Mesenchymal stem cell (in vitro differentiated cells and primary cell): ENCODE results near the gene MBOAT7.
A peak's percentile ranks its signal among the peaks of the same experiment; 100 is the strongest.

ENCODE experiments used
- DNase-seq: peaks from one replicate; pipeline ENCODE4 v3.0.0-alpha.2; 2013
- H2AFZ ChIP-seq: one replicate; pipeline ENCODE4 v1.6.1; 2013; ENCODE audit warnings: low read depth, mild to moderate bottlenecking, control low read depth, inconsistent platforms, low read length, moderate library complexity
- H2AK5ac ChIP-seq: 2 replicates; pipeline ENCODE4 v1.6.1; 2013; ENCODE audit warnings: low read length, moderate library complexity, mild to moderate bottlenecking, inconsistent platforms; ENCODE audit not compliant: severe bottlenecking
- H2BK120ac ChIP-seq: one replicate; pipeline ENCODE4 v1.6.1; 2013; ENCODE audit warnings: low read depth, mild to moderate bottlenecking, inconsistent platforms, low read length, moderate library complexity
- H2BK12ac ChIP-seq, 2 experiments: one replicate each; pipeline ENCODE4 v1.6.1; 2013; ENCODE audit warnings: inconsistent platforms in 2 of 2, low read length in 2 of 2, mild to moderate bottlenecking in 2 of 2, moderate library complexity in 2 of 2, control low read depth in 1 of 2
- H2BK15ac ChIP-seq: one replicate; pipeline ENCODE4 v1.6.1; 2013; ENCODE audit warnings: mild to moderate bottlenecking, low read depth, inconsistent platforms; ENCODE audit not compliant: poor library complexity, severe bottlenecking
- H2BK5ac ChIP-seq: 2 replicates; pipeline ENCODE4 v1.6.1; 2013; ENCODE audit warnings: low read depth, mild to moderate bottlenecking, low read length, control low read depth, inconsistent platforms; ENCODE audit not compliant: poor library complexity, severe bottlenecking
- H3K14ac ChIP-seq, 2 experiments: one replicate each; pipeline ENCODE4 v1.6.1; 2013; ENCODE audit warnings: inconsistent platforms in 2 of 2, low read length in 2 of 2, control low read depth in 1 of 2, mild to moderate bottlenecking in 1 of 2, moderate library complexity in 1 of 2
- H3K18ac ChIP-seq, 2 experiments: one replicate each; pipeline ENCODE4 v1.6.1; 2013; ENCODE audit warnings: inconsistent platforms in 2 of 2, low read length in 2 of 2, control low read depth in 1 of 2, low read depth in 1 of 2, mild to moderate bottlenecking in 1 of 2
- H3K23ac ChIP-seq, 2 experiments: one replicate each; pipeline ENCODE4 v1.6.1; 2013; ENCODE audit warnings: inconsistent platforms in 2 of 2, low read length in 2 of 2, mild to moderate bottlenecking in 2 of 2, moderate library complexity in 2 of 2, control low read depth in 1 of 2
- H3K27ac ChIP-seq: 2 replicates; pipeline ENCODE4 v1.5.1; 2013; ENCODE audit warnings: mild to moderate bottlenecking, moderate library complexity, low read length, control low read depth, inconsistent platforms; ENCODE audit not compliant: poor library complexity, severe bottlenecking
- H3K27me3 ChIP-seq, 2 experiments: 2 replicates each; pipeline versions ENCODE4 v1.6.1 to v1.7.0; 2013; ENCODE audit warnings: low read length in 2 of 2, mild to moderate bottlenecking in 2 of 2, moderate library complexity in 2 of 2, control low read depth in 1 of 2, inconsistent platforms in 1 of 2; ENCODE audit not compliant: control insufficient read depth in 1 of 2, insufficient read depth in 1 of 2
- H3K36me3 ChIP-seq, 2 experiments: 2 replicates each; pipeline versions ENCODE4 v1.6.1 to v1.7.0; 2013; ENCODE audit warnings: low read length in 2 of 2, control low read depth in 1 of 2, inconsistent platforms in 1 of 2, low read depth in 1 of 2, mild to moderate bottlenecking in 1 of 2; ENCODE audit not compliant: insufficient read depth in 2 of 2, control insufficient read depth in 1 of 2
- H3K4ac ChIP-seq, 2 experiments: one replicate each; pipeline ENCODE4 v1.6.1; 2013; ENCODE audit warnings: inconsistent platforms in 2 of 2, low read length in 2 of 2, mild to moderate bottlenecking in 2 of 2, moderate library complexity in 2 of 2, control low read depth in 1 of 2, low read depth in 1 of 2
- H3K4me1 ChIP-seq: 2 replicates; pipeline ENCODE4 v1.6.1; 2013; ENCODE audit warnings: low read depth, low read length, control low read depth; ENCODE audit not compliant: control insufficient read depth, insufficient read depth
- H3K4me2 ChIP-seq: 2 replicates; pipeline ENCODE4 v1.6.1; 2013; ENCODE audit warnings: low read length, mild to moderate bottlenecking, inconsistent platforms; ENCODE audit not compliant: poor library complexity, severe bottlenecking
- H3K4me3 ChIP-seq, 2 experiments: 2 replicates each; pipeline versions ENCODE4 v1.5.1 to v1.7.0; 2013; ENCODE audit warnings: low read length in 2 of 2, mild to moderate bottlenecking in 2 of 2, control low read depth in 1 of 2, low read depth in 1 of 2; ENCODE audit not compliant: insufficient read depth in 1 of 2
- H3K79me1 ChIP-seq: replicated peaks from 2 replicates; pipeline ENCODE4 v1.6.1; 2013; ENCODE audit warnings: mild to moderate bottlenecking, control low read depth, low read length, inconsistent platforms; ENCODE audit not compliant: poor library complexity, severe bottlenecking
- H3K9ac ChIP-seq: 2 replicates; pipeline ENCODE4 v1.7.0; 2013; ENCODE audit warnings: mild to moderate bottlenecking, low read length, moderate library complexity
- H3K9me3 ChIP-seq: 2 replicates; pipeline ENCODE4 v1.7.0; 2013; ENCODE audit warnings: mild to moderate bottlenecking, low read length; ENCODE audit not compliant: control insufficient read depth
- H4K8ac ChIP-seq: one replicate; pipeline ENCODE4 v1.6.1; 2013; ENCODE audit warnings: inconsistent platforms, mild to moderate bottlenecking, low read length, moderate library complexity
- H4K91ac ChIP-seq: one replicate; pipeline ENCODE4 v1.6.1; 2013; ENCODE audit warnings: mild to moderate bottlenecking, low read length, inconsistent platforms
- WGBS: methylation state at CpG from one replicate; pipeline ENCODE4 v1.1.7; 2013; ENCODE audit warnings: mixed read lengths; 5-methylcytosine and 5-hydroxymethylcytosine counted together

Gene MBOAT7

GRCh38 chr19:54201980-54202379, 12.6 kb upstream of the MBOAT7 start:
- H3K4me3 ChIP-seq = peak overlapping the region in 1 of 2 experiments; percentile 91
- H3K9me3 ChIP-seq = no peaks in the 10 kb centered on the region
- H2BK120ac ChIP-seq = no peak overlapping the region
- 60% methylated on average over 13 of the region's 13 CpGs for WGBS
- H2AK5ac ChIP-seq = no peak overlapping the region
- no peaks in the 10 kb centered on the region for H3K27me3 ChIP-seq
- peak overlapping the region; percentile 97 for H3K9ac ChIP-seq
- no peak overlapping the region for H2AFZ ChIP-seq
- H3K18ac ChIP-seq = no peak overlapping the region
- no peak overlapping the region for H3K23ac ChIP-seq
- peaks cover 5% of the 10 kb centered on the region for H3K79me1 ChIP-seq
- DNase-seq = peak; percentile 31
- no peak overlapping the region for H4K91ac ChIP-seq
- H3K4me1 ChIP-seq = peaks cover 27% of the 10 kb centered on the region
- H2BK15ac ChIP-seq = no peak overlapping the region
- no peak overlapping the region for H3K14ac ChIP-seq
- H3K4me2 ChIP-seq = peak overlapping the region; percentile 67
- peak overlapping the region; percentile 13 for H3K27ac ChIP-seq
- H3K36me3 ChIP-seq = peaks cover 40 to 61% of the 10 kb centered on the region in 2 experiments
- no peak overlapping the region for H2BK12ac ChIP-seq
- H2BK5ac ChIP-seq = no peak overlapping the region
- H4K8ac ChIP-seq = no peak overlapping the region
- H3K4ac ChIP-seq = no peak overlapping the region

DNA sequence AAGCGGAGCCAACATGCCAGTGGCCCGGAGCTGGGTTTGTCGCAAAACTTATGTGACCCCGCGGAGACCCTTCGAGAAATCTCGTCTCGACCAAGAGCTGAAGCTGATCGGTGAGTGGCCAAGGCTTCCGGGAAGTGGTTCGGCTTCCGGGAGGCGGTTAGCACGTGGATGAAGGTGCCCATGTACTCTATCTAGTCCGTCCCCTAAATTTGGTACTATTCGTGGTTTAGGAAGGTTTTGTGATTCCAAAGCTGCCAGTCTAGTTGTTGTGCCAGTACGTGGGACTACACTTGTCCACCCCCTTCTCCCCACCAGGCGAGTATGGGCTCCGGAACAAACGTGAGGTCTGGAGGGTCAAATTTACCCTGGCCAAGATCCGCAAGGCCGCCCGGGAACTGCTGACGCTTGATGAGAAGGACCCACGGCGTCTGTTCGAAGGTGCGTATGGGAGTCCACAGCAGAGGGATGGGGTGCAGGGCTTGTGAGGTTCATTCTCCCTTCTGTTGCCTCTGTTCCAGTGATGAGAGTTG, 11.9 kb upstream of the MBOAT7 start:
- peak overlapping the region; percentile 97 for H3K9ac ChIP-seq
- H3K18ac ChIP-seq = peak overlapping the region; percentile 9 to 48
- peak overlapping the region in 1 of 2 experiments; percentile 67 for H3K14ac ChIP-seq
- peak overlapping the region; percentile 67 for H3K4me2 ChIP-seq
- H3K23ac ChIP-seq = no peak overlapping the region
- no peaks in the 10 kb centered on the region for H3K27me3 ChIP-seq
- peak overlapping the region; percentile 71 to 91 for H3K4me3 ChIP-seq
- WGBS = under 1% methylated on average over 28 of the region's 28 CpGs
- no peak overlapping the region for H4K8ac ChIP-seq
- no peak for DNase-seq
- H3K79me1 ChIP-seq = peaks cover 5% of the 10 kb centered on the region
- H2BK12ac ChIP-seq = no peak overlapping the region
- no peaks in the 10 kb centered on the region for H3K9me3 ChIP-seq
- peak overlapping the region; percentile 95 for H3K27ac ChIP-seq
- H3K4ac ChIP-seq = peak overlapping the region in 1 of 2 experiments; percentile 41
- no peak overlapping the region for H4K91ac ChIP-seq
- H2BK5ac ChIP-seq = no peak overlapping the region
- H2BK15ac ChIP-seq = no peak overlapping the region
- no peak overlapping the region for H2AFZ ChIP-seq
- peaks cover 32 to 60% of the 10 kb centered on the region in 2 experiments for H3K36me3 ChIP-seq
- peak overlapping the region; percentile 68 for H2AK5ac ChIP-seq
- H2BK120ac ChIP-seq = no peak overlapping the region
- peaks cover 21% of the 10 kb centered on the region for H3K4me1 ChIP-seq

DNA sequence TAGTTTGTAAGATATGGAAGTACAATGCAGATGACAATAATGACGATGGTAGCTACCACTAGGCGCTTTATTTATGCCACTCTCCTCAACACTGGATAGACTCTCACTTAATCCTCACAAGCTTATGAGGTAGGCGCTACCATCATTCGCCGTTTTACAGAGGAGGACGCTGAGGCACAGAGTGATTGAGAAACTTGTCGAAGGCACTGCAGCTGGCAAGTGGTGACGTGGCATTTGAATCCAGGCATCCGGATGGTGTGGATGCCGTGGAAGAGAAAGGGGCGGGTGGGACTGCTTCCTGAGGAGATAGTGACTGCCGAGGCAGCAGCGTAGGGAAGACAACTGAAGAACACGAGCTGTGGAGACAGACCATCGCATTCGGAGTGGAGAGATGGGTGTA, 10.0 kb upstream of the MBOAT7 start:
- H4K91ac ChIP-seq = peak overlapping the region; percentile 46
- H2AFZ ChIP-seq = no peak overlapping the region
- no peak overlapping the region for H2BK120ac ChIP-seq
- H3K36me3 ChIP-seq = peaks cover 22 to 54% of the 10 kb centered on the region in 2 experiments
- no peak overlapping the region for H2BK5ac ChIP-seq
- H3K27me3 ChIP-seq = no peaks in the 10 kb centered on the region
- peaks cover 15% of the 10 kb centered on the region for H3K4me1 ChIP-seq
- no peak overlapping the region for H3K23ac ChIP-seq
- H4K8ac ChIP-seq = no peak overlapping the region
- no peak overlapping the region for H3K14ac ChIP-seq
- 94% methylated on average over 13 of the region's 16 CpGs for WGBS
- H3K4ac ChIP-seq = peak overlapping the region in 1 of 2 experiments; percentile 85
- H2BK12ac ChIP-seq = no peak overlapping the region
- H2AK5ac ChIP-seq = peak overlapping the region; percentile 56
- DNase-seq = no peak
- H3K9ac ChIP-seq = no peak overlapping the region
- H3K4me2 ChIP-seq = no peak overlapping the region
- no peak overlapping the region for H3K27ac ChIP-seq
- H3K9me3 ChIP-seq = no peaks in the 10 kb centered on the region
- H3K18ac ChIP-seq = no peak overlapping the region
- no peak overlapping the region for H2BK15ac ChIP-seq
- H3K4me3 ChIP-seq = no peak overlapping the region
- H3K79me1 ChIP-seq = peaks cover 8% of the 10 kb centered on the region

DNA sequence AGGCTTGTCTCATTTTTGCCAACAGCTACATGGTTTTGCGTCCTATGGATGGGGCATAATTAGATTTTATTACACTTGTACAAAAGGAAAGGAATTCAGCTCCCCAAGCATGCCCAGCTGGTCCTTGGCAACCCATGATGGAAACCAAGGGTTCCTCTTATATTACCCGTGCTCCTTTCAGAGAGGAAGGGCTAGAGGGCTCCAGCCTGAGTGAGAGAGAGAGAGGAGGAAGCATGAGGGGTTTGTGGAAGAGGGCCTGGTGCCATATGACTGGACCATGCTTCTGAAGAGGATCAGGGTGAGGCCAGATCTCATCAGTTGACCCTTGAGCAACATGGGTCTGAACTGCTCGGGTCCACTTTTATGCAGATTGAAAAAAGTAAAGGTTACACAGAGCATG, 7.7 kb upstream of the MBOAT7 start:
- no peak for DNase-seq
- Histone ChIP-seq H3K23ac (no peak overlapping the region), H2AFZ (no peak overlapping the region), H3K36me3 (peaks cover 21 to 47% of the 10 kb centered on the region in 2 experiments), H3K27me3 (no peaks in the 10 kb centered on the region), H3K79me1 (peaks cover 12% of the 10 kb centered on the region), H2BK12ac (no peak overlapping the region), H3K4me1 (peaks cover 10% of the 10 kb centered on the region), H3K4me3 (no peak overlapping the region), H3K4me2 (no peak overlapping the region), H4K8ac (no peak overlapping the region), H3K4ac (no peak overlapping the region), H3K14ac (no peak overlapping the region), H3K9ac (no peak overlapping the region), H3K9me3 (no peaks in the 10 kb centered on the region), H2AK5ac (no peak overlapping the region), H2BK15ac (no peak overlapping the region), H3K18ac (no peak overlapping the region), H2BK120ac (no peak overlapping the region), H3K27ac (no peak overlapping the region), H2BK5ac (no peak overlapping the region), H4K91ac (no peak overlapping the region)
- WGBS = 93% methylated on average over 3 of the region's 3 CpGs
